ENCODE results near the gene EPB42.

DNA sequence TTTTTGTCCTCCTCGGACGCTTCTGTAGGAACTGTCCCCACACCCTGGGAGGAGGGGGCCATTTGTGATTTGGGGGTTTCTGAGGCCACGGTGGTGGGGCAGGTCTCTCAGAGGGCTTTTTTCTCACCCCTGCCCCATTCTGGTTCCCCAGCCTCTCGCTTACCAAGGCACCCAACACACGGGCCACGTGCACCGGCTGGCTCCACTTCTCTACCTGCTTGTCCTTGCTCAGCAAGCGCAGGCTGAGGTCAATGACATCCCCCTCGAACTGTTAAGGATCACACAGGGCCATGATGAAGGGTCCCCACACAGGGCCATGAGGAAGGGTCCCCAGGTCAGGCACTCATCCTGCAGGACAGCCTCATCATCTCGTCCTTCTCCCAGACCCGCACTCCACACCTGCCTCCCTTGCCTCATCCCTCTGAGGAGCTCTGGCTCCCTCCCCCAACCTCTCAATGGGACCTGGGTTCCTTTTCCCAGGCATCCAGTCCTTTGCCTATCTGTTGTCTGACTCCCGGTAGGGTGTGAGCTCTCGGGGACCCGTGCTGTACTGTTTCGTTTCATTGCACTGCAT is 10.6 kb downstream of the EPB42 start:
- TF ChIP-seq CTCF (IDR thresholded peaks at IDR 0.05) (no peak), EP300 (IDR thresholded peaks at IDR 0.05) (no peak), POLR2A (IDR thresholded peaks at IDR 0.05) (no peak), POLR2AphosphoS5 (IDR thresholded peaks at IDR 0.05) (no peak)
